SK-N-SH treated with all-trans-retinoic acid at 6 μM for 48 hours (cell line): ENCODE results near the gene PAQR6.

ENCODE experiments used
- RARB ChIP-seq: fragments of 250-450 bp; sonication (Bioruptor Pico); IDR thresholded peaks from 2 replicates; pipeline ENCODE4 v1.8.0; 2021; ENCODE audit warnings: mild to moderate bottlenecking, moderate library complexity
- TF ChIP-seq, protein P1 (sequence below): fragments of 250-450 bp; sonication (Bioruptor Pico); IDR thresholded peaks from 2 replicates; pipeline ENCODE4 v1.5.1; 2021; ENCODE audit warnings: mild to moderate bottlenecking, moderate library complexity

DNA sequence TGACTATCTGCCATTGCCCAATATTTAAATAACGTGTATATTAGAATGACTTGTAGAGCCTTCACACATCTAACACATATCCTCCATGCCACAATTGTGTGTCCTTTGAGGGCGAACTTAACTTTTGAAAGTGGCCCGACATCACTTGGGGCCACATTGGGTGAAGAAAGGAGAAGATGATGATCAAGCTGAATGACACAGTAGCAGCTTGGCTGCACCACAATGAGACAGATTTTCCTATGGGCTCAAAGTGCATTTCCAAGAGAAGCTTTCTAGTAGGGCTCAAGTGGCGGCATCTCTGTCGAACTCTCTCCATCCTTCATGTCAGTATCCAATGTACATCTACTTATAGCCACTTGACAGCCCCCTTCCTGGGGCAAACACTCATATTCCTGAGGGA lies 9.6 kb downstream of the PAQR6 start:
- no peak for TF ChIP-seq RARB
- TF ChIP-seq, protein P1, sequence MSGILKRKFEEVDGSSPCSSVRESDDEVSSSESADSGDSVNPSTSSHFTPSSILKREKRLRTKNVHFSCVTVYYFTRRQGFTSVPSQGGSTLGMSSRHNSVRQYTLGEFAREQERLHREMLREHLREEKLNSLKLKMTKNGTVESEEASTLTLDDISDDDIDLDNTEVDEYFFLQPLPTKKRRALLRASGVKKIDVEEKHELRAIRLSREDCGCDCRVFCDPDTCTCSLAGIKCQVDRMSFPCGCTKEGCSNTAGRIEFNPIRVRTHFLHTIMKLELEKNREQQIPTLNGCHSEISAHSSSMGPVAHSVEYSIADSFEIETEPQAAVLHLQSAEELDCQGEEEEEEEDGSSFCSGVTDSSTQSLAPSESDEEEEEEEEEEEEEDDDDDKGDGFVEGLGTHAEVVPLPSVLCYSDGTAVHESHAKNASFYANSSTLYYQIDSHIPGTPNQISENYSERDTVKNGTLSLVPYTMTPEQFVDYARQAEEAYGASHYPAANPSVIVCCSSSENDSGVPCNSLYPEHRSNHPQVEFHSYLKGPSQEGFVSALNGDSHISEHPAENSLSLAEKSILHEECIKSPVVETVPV (CRISPR knock-in tag): no peak
